Ureter (tissue), 1 donor: Measurements from ENCODE around the gene PTTG1IP. TPM values are rescaled to one million over a fixed set of nuclear protein-coding genes. Genes with fewer than 3 reads are reported as not detected.

ENCODE experiments used
- DNase-seq: peaks from one replicate; pipeline ENCODE4 v3.0.0-alpha.2; 2020; ENCODE audit warnings: low spot score
- total RNA-seq: library from RNA; stranded (reverse); gene quantifications from one replicate; pipeline ENCODE4 v1.2.4, GENCODE V29; 2023
- donor health status: DM: yes; HTN: yes; CAD: no.

The PTTG1IP gene
- total RNA-seq, 1 donor from 2014 or later, result 181 TPM

DNA sequence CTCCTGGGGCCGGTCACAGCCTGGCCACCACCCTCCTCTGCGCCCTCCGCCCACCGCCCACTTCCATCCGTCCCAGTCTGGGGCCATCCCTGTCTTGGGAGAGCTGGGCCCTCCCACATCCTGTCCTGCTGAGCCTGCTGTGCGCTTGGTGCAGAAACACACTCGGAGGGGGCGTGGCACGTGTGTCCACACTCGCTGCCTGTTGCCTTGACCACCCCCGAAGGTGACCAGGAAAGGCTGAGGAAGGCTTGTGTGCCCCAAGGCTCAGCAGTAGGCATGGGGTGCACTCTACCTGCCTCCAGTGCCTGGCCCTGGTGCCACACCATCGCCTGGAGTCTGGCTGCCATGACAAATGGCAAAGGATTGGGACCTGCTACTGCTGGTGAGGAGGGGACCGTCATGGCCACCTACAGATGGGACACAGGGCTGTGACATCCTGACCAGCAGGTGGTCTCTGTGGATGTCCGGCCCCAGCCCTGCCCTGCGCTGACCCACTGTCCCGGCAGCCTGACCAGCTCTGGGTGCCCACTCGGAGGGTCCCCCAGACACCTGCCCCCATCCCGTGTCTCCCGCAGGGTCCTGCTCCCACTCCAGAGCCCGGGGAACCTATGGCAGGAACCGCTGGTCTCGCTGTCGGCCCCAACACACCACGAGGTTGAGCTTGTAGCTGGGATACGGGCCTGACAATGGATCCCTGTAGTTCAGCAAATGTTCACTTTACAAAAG, 23.2 kb upstream of the PTTG1IP start:
- DNase-seq, result no peak

DNA sequence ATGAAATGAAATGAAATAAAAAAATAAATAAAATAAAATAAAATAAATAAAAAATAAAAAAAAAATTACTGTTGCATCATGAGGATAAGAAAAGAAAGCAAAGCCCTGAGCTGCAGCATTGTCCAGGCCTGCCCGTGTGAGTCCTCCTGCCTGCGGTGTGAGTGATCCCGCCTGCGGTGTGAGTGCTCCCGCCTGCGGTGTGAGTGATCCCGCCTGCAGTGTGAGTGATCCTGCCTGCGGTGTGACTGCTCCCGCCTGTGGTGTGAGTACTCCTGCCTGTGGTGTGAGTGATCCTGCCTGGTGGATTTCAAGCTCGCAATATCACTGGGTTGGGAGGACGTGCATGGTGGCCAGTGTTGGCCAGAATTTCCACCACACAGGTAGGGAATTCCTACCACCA, 22.4 kb upstream of the PTTG1IP start:
- DNase-seq, result no peak

DNA sequence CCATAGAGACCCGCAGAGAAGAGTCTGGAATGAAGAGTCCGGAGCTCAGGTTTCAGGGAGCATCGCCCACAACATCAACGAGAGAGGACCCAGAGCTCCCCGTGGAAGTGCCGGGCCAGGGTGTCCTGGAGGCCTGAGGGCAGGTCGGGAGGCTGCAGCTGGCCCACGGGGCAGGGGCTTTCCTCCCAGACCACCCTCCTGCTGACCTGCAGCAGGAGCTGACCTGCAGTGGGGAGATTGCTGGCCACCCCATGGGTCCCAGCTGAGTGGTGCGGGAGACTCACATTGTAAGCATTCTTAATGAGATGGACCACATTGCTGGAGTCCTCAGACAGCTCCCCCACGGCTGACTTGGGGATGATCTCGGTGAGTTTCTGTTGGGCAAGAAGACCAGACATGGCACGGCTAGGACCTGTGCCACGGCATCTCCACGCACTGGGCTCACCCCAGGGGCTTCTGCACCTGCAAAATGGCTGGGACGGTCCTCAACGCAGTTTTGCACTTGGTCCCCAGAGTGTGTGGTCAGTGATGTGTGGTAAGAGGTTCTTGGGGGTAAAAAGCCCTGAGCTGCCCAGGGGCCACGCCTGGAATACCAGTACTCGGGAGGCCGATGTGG, 21.3 kb upstream of the PTTG1IP start:
- no peak for DNase-seq

DNA sequence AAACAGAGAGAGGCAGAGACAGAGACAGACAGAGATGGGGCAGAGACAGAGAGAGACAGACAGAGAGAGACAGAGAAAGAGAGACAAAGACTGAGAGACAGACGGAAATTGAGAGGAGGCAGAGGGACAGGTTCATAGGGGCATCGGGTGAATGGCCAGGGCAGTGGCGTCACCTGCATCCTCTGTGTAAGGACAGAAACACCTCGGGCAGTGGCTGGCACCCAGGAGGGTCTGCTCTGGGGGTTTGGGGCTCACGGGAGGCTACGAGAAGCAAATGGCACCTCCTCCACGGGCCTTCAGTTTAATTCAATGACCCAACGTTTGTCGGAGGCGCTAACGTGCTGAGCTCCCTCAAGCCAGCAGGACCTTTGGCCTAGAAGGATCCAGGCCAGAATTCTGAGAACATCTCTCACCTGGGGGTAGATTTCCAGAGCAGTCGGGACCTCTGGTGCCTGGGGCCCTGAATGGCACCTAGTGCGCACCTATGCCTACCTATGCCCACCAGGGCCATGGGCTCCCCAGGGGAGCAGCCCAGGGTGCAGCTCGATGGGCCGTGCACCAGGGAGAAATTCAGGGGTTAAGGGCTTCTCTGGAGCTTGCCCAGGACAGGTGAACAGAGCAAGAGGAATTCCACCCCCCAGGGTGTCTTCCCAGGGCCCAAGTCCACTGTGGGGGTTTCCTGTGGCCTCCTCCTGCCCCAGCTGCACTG, 20.6 kb upstream of the PTTG1IP start:
- no peak for DNase-seq

DNA sequence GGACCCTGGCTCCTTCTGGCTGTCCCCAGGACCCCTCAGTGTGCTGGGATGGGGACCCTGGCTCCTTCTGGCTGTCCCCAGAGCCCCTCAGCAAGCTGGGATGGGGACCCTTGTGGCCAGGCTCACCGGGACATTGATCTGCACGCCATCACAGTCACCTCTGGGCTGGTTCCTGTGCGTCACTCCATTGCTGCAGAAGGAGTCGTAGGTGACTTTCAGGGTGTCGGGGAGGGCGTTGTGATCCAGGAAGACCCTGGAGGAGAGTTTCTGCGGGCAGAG, 19.7 kb upstream of the PTTG1IP start:
- no peak for DNase-seq

DNA sequence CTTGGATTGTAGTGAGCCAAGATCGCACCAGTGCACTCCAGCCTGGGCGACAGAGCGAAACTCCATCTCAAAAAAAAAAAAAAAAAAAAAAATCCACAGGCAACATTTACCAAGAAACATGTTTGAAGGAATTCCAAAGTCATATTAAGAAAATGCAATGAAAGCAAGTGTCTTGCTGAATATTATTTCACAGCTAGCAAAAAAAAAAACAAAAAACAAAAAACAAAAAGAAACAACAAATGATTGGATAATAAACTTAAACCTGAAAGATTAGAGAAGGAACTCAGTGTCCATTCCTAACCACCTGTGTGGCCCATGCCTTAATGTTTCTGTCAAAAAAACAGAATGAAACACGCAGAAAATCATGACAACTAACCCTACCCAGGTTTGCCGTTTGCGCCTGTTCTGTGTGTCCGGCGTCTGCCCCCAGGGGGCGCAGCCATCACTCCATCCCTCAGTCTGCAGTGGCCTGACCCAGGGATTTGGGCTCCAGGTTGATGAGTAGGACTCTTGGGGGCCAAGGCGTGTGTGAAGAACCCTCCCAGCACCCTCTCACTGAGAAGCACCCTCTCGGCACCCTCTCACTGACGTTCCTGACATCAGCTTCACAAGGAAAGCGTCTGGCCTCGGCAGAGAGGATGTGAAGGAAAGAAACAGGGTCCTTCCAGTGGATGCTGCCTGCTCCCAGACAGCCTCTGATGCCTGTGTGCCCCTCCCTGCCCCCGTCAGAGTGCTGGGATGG, 19.2 kb upstream of the PTTG1IP start:
- no peak for DNase-seq

DNA sequence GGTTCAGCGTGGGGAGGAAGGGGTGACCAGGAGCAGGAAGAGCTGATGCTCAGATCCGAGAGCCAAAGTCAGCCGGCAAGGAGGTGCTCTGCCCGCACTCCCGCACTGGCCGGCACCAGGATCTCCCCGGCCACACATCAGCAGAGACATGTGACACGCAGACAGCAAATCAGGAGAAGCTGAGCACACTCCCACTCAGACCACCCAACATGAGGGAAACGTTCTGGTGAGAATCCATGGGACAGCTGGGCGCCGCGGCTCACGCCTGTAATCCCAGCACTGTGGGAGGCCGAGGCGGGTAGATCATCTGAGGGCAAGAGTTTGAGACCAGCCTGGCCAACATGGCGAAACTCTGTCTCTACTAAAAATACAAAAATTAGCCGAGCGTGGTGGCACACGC, 18.6 kb upstream of the PTTG1IP start:
- no peak for DNase-seq

DNA sequence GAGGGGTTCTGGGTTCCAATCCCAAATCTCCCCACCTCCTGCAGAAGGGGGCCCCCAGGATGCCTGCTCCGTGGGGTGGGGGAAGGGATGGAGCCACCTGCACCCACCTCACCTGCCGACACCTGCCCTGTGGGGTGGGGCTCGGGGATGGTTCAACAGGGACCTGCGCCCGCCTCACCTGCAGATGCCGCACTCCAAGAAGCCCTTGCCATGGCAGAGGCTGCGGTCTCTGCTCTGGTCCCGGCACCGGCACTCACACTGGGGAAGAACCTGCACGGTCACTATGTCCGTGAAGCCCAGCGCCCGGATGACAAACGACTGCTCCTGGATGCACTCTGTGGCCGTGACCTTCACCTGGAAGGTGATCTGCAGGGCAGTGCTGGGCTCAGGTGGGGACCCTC, 18.1 kb upstream of the PTTG1IP start:
- DNase-seq, result no peak

DNA sequence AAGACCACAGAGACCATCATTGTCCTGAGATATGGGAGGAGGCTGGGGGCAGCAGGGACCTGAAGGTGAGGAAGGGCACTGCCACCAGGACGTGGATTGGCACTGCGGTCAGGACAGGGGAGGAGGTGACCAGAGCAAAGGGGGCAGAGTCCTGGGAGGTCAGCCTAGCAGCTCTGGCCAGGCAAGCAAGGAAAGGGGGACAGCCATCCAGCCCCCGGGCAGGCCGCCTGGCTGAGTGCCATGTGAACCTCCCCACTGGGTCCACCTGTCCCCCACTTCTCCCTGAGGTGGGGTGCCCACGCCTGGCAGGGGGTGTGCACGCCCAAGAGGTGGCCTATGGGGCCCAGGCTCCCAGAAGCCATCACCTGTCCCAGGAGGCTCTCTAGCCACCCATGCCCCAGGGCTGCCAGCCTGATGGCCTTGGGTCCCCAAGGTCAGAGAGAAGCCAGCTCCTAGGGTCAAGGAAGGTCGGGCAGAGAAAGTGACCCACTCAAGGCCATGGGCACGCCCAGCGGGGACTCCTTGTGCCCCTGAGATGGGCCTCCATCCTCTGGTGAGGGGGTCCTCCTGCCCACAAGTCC, 17.6 kb upstream of the PTTG1IP start:
- no peak for DNase-seq

DNA sequence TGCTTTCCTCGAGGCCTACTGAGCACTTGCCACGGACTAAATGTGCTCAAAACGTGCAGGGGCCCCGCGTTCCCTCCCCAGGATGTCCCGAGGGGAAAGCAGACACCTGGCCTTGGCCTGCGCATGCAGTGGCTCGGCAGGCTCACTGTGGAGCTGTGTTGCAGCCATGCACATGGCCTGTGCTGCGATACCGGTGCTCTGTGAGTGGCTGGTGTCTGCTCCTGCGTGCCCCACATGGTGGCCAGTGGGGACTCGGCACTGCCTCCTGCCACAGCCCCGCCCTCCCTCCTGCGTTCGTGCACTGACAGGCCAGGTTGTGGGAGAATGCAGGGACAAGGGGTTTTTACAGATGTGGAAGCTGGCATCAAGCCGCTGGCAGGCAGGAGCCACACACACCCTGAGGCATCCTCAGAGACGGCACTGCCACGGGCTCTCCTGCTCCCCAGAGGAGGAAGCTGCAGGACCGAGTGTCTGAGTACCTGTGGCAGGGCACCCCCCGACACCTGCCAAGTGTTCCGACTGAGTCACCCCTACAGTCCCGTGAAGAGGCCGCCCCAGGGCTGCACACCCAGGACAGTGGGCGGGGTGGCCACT, 16.9 kb upstream of the PTTG1IP start:
- DNase-seq, result no peak

DNA sequence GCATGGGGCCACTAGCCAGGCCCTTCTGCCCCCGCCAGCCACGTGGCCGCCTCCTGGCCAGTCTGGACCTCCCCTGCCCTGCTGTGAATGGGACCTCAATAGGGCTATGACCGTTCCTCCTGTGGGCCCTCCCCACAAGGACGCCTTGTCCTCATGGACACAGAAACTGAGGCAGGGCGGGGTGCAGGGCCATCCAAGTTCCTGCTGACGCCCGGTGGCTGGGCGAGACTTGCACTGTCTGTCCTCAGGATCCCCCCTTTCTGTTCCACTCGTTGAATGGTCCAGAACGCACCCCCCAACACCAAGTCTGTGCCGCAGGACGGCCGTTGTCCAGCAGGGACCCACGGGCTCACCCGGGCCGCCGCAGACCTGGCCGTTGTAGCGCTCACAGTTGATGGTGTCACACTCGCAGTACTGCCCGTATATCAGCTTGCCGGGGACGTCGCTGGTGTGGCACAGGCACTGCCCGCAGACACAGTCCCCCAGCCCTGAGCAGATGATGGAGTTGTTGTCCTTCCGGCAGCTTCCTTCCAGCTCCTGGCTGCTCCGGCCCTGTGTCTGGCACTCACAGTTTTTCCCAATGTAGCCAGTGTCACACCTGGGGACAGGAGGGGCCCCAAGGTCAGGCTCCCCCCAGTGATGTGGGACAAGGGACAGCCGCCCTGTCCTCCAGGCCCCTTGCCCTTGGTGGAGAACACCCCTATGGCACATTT, 16.3 kb upstream of the PTTG1IP start:
- DNase-seq, result no peak

DNA sequence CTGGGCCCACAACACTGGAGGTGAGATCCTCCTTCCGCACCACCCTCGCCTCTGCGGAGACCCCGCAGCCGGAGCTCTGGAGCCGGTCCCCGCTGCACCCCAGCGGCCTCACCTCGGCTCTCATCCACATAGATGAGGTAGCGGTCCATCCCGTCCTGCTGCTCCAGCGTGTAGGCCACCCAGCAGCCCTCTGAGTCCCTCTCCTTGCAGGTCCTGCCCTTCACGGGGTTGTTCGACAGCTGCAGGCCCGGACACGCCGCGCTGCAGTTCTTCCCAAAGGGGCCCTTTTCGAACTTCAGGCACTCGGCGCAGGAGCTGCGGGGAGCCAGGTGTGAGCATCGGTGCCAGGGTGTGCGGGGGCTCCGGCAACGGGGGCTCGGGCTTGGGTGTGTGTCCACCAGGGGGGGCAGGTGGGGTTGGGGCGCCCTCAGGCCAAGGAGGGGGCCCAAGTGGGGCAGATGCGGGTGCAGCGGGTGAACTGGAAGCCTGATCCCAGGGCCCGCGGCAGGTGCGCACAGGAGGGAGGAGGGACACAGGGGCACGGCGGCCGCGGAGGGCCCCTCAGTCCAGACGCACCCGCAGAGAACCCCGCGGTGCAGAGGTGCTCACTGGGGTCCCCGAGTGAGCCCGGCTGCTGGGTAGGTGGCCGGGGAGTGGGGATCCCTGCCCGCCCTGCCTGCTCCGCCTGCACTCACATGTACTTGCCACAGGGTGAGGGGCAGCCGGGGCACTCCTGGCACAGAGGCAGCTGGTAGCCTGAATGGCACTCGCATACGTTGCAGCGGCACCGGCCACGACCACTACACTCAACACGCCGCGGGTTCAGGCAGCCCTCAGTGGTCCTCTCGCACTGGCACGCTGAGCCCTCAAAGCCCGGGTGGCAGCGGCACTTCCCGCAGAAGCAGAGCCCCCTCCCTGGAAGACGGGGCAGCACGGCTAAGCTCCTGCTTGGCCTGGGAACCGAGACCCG, 15.4 kb upstream of the PTTG1IP start:
- DNase-seq, result no peak

DNA sequence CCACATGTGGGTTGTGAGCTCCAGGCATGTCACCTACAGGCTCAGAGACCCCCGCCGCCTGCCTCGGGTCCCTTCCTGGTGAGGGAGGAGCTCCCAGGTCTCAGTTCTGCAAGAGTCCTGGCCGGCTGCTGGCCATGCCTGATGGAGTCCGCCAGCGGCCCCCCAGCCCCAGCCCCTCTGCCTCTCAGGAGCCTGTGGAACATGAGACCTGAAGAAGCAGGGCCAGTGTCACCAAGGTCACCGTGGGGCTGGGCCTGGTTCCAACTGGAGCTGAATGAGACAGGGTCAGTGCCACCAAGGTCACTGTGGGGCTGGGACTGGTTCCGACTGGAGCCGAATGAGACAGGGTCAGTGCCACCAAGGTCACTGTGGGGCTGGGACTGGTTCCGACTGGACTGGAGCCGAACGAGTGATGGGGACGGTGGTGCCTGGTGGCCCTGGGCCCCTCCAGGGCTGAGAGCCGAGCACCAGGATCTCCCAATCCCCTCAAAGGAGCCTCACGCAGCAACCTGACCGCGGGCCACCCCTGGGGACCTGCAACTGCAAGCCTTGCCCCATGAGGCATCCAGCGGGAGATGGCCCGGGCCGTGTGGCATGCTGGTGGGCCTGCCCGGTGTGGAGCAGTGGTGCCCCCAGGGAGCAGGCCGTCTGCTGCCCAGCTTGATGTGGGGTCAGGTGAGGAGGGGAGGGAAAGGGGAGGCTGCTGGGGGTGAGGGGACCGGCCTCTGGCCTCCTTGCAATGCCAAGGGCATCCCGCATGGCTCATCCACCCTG, 14.5 kb upstream of the PTTG1IP start:
- no peak for DNase-seq

DNA sequence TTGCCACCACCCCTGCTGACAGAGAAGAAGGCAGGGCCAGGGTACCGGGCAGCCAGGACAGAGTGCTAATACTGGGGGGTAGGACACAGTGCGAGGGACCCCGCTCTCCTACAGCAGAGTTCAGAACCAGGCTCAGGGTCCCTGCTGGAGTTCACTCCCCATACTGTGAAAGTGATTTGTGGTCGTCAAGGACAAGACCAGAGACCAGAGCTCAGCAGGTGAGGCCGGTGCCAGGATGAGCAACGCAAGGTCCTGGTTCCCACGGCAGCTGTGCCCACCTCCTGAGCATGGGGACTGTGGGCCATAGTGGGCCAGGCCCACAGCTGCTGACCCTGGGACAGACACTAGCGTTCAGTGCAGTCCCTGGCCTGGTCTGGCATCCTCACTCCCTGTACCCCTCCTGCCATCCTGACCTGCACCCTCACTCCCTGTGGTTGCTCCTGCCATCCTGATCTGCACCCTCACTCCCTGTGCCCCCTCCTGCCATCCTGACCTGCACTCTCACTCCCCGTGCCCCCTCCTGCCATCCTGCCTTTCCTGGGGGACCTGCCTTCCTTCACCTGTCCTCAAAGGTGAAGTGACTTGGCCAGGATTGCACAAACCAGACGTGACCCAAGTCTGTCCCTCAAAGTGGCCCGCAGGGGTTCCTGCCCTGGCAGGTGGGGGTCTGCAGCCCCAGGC, 13.8 kb upstream of the PTTG1IP start:
- no peak for DNase-seq

DNA sequence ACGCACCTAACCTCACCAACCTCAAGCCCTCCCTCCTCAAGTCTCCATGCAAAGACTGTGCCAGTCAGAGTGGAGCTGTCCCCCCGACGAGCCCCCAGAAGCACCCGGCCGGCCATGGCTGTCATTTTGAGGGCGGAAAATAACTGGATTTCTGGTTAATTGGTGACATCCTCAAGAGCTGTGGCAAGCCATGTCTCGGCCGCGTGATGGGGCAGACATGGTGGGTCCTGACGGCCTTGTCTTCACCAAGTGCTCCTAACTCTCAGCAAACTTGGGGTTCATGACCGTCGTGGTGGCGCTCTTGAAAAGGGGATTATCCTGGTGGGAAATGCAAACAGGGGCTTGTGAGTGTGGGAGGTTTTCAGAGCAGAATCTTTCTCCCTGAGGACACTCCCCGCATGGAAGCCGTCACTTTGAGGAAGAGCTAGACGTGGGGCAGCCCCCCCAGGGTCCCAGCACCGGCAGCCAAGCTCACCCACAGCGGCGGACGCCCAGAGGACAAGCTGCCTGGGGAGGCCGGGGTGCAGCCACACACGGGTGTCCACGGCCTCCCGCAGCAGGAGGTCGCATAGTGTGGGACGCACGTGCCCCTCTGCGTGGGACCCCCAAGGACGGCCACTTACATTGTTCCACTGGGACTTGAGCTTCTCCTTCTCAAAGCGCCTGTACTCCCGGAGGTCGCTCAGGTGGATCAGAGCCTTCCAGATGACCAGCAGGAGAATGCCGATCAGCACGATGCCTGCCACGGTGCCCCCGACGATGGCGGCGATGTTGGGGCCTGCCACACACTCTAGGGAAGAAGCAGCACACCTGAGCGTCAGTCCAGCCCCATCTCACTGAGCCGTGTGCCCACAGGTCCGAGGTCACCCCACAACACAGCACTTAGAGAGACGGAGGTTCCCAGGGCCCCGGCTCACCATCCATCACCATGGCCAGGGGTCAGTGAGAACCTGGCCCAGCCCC, 12.9 kb upstream of the PTTG1IP start:
- no peak for DNase-seq

DNA sequence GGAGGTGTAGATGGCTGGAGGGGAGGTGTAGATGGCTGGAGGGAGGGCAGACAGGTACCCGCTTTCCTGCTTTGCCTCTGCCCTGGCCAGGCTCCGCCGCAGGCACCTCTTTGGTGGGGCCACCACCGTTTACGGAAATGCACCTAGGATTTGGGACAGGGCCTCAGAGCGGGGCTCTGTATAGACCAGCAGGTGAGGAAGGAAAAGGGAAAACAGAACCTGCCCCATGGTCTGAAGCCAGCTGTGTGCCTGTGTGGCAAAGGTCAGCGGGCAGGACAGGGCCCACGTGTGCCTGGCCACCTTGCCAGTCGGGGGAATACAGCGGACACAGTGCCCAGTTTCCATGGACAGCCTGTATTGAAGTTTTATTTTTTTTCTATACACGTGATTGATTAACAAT, 12.1 kb upstream of the PTTG1IP start:
- DNase-seq, result no peak

DNA sequence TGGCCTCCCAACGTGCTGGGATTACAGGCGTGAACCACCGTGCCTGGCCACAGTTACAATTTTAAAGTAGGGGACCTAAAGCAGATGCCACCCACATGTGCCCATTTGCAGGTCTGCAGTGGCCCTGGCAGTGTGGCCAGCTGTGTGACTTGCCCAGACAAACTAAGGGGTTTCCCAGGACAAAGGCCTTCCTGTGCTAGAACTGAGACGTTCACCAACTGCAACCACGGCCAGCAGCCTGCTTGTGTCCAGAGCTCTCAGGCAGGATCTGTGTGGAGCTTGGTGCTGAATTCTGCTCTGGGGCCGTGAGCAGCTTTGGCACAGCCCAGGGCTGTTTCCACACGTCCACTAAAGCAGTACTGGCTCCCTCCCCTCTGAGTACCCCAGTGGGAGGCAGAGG, 10.6 kb upstream of the PTTG1IP start:
- DNase-seq, result no peak

DNA sequence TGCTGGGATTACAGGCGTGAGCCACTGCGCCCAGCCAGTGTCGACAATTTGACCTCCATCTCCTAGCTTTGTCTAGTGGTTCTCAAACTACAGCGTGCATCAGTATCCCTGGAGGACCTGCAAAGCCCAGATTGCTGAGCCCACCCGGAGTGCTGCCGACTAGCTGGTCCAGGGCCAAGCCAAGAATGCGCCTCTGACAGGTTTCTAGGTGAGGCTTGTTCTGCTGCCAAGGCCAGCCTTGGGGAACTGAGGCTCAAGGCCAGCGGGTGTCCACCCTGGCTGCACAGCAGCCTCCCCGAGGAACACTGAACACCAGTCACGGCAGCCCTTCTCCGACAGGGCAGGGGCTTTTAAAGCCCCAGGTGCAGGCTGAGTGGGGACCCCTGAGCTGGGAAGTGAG, 9.8 kb upstream of the PTTG1IP start:
- DNase-seq, result no peak
